GM12872 (cell line): Measurements from ENCODE around the gene ZG16B.

Experiments used
- CTCF ChIP-seq: IDR thresholded peaks from 3 replicates; pipeline ENCODE4 v1.5.1; 2011; ENCODE audit warnings: low read depth, mild to moderate bottlenecking, low read length, moderate library complexity; ENCODE audit not compliant: insufficient read depth

Gene ZG16B

GRCh38 chr16:2817340-2818271, 12.5 kb upstream of the ZG16B start:
- no peak for TF ChIP-seq CTCF

- TF ChIP-seq CTCF, result no peak
Observed at GRCh38 chr16:2818272-2818876, 11.7 kb upstream of the ZG16B start.

GRCh38 chr16:2819179-2819938, 10.7 kb upstream of the ZG16B start:
- TF ChIP-seq CTCF, result no peak

GRCh38 chr16:2819939-2820835, 9.9 kb upstream of the ZG16B start:
- TF ChIP-seq CTCF, result no peak

GRCh38 chr16:2820836-2821486, 9.1 kb upstream of the ZG16B start:
- no peak for TF ChIP-seq CTCF

GRCh38 chr16:2821487-2822157, 8.5 kb upstream of the ZG16B start:
- TF ChIP-seq CTCF, result no peak
